ENCODE measurements around the gene PRR30.

Gene PRR30

DNA sequence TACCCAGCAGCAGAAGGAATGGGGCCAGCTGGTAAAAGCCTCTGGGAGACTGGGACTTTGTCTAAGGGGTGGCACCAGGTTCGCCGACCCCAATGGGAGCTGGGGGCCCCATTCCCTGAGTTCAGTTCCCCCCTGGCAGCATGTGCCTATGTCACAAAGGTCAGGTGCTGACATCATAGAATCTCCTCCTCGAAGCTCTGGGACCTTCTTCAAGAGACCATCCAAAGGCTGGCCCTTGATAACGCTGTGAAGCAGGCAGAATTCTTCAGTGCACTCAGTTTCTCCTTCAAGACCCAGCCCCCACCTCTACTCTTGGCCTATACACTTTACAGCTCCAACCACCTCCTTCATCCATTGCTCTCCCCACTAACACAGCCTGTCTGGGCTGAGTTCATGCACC is at the start of gene PRR30:
TSS of gene PRR30 (minus strand) at position 101 of the 400 bp plus-strand sequence. CDS start 1,081 bp downstream, outside the sequence.
- TF ChIP-seq, protein P1, sequence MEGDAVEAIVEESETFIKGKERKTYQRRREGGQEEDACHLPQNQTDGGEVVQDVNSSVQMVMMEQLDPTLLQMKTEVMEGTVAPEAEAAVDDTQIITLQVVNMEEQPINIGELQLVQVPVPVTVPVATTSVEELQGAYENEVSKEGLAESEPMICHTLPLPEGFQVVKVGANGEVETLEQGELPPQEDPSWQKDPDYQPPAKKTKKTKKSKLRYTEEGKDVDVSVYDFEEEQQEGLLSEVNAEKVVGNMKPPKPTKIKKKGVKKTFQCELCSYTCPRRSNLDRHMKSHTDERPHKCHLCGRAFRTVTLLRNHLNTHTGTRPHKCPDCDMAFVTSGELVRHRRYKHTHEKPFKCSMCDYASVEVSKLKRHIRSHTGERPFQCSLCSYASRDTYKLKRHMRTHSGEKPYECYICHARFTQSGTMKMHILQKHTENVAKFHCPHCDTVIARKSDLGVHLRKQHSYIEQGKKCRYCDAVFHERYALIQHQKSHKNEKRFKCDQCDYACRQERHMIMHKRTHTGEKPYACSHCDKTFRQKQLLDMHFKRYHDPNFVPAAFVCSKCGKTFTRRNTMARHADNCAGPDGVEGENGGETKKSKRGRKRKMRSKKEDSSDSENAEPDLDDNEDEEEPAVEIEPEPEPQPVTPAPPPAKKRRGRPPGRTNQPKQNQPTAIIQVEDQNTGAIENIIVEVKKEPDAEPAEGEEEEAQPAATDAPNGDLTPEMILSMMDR (IDR thresholded peaks at IDR 0.05), result no peak
- no peak for DNase-seq (ENCODE audit: low spot score)
- Histone ChIP-seq H3K4me3 (no peak within 1 kb of the TSS), H3K27ac (no peak within 1 kb of the TSS)

DNA sequence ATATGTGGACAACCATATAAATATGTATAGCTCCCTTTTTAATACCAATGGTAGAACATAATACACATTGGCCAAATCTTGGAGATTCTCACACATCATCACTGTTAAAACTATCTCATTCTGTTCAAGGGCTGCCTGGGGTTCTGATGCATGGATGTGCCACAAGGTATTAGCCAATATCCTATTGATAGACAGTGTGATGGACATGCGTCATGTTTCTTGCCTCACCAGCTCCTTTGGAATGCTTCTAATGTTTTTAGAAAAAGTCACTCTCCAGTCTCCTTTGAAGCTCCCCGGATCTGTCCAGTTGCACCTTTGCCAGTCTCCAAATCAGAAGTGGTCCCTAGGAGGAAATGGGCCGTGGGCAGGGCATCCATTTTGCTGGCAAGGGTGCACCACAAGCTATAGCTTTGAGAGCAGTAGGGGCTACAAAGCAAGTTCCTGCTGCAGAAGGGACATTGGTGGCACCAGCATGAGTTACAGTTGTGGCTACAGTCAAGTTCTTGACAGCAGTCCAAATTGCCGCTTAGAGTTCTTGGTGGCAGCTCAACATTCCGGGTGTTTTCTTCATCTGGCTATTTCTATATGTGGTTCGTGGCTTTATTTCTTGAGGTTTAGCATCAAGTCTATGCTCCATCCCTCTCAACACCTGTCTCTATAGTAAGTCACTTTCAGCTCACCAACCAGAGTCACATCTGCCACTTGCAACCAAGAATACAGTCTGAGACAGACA is 47.6 kb upstream of the PRR30 start:
- no peak overlapping the region for H3K4me3 ChIP-seq
- no peak for DNase-seq (ENCODE audit: low spot score)
- TF ChIP-seq, protein P1 (IDR thresholded peaks at IDR 0.05), result no peak
- peak overlapping the region; percentile 61 to 90 for H3K27ac ChIP-seq

DNA sequence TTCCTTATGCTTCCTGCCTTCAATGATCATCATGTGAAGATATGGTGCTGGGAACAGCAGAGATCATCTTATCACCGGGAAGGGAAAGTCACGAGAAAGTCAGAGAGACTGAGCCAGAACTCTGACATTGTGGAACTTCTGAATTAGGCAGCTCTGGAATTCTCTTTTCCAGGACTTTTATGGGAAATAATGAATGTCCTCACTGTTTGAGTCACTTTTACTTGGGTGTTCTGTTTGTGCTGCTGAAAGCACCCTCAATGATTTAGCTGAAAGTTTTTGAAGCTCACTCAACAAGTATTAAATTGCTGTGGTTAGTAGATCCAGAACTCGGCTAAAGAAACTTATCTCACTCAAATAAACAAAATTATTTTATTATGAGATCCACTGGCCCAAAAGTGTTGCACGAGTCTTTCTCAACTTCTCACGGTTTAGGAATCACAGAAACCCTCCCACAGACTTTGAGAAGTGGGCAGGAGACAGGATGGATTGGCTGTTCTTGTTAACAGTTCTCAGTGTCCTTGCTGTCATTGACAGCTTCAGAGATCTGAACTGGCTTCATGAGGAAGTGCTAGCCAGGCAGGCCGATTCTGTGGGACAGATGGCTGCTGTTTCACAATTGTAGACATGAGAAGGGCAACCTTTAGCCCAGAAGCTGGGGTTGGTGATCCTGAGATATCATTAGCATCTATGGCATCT is 46.3 kb upstream of the PRR30 start:
- TF ChIP-seq, protein P1 (IDR thresholded peaks at IDR 0.05), result no peak
- peak overlapping the region; percentile 61 to 90 for H3K27ac ChIP-seq
- H3K4me3 ChIP-seq, result no peak overlapping the region
- DNase-seq (ENCODE audit: low spot score), result no peak

DNA sequence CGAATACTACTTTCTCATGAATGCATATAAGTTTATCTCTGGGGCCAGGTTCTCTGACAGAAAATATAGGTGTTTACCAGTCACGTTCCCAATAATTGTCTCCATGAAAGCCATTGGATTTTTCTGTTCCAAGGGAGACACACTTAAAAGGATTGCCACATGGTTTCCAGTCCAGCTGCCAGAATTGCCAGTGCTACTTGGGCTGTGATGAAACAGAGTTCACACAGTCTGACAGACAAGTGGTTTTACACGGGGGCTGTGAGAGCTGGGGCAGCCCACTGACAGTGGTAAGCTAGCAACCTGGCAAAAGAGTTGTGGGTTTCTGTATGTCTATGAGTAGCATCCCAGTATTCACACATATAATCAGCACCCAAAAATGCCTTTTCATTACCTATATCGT is 44.9 kb upstream of the PRR30 start:
- Histone ChIP-seq H3K4me3 (no peak overlapping the region), H3K27ac (peak overlapping the region; percentile 61 to 90)
- no peak for DNase-seq (ENCODE audit: low spot score)
- TF ChIP-seq, protein P1 (IDR thresholded peaks at IDR 0.05), result no peak

DNA sequence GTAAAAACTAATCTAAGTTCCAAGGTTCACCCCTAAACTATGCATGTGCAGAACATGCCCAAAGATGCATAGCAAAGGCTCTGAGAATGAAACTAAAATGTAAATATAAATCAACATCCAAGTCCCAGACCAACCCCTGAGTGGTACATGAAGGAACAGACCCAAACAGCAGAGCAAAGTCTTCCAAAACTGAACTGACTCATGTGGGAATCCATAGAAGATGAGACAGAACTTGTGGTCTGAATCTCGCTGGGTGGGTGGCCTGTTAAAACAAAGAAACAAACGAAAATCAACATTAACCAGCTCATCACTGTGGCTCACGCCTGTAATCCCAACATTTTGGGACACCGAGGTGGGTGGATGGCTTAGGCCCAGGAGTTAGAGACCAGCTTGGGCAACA is 43.1 kb upstream of the PRR30 start:
- TF ChIP-seq, protein P1 (IDR thresholded peaks at IDR 0.05), result no peak
- peak overlapping the region in 1 of 2 donors; percentile 13 for H3K27ac ChIP-seq

DNA sequence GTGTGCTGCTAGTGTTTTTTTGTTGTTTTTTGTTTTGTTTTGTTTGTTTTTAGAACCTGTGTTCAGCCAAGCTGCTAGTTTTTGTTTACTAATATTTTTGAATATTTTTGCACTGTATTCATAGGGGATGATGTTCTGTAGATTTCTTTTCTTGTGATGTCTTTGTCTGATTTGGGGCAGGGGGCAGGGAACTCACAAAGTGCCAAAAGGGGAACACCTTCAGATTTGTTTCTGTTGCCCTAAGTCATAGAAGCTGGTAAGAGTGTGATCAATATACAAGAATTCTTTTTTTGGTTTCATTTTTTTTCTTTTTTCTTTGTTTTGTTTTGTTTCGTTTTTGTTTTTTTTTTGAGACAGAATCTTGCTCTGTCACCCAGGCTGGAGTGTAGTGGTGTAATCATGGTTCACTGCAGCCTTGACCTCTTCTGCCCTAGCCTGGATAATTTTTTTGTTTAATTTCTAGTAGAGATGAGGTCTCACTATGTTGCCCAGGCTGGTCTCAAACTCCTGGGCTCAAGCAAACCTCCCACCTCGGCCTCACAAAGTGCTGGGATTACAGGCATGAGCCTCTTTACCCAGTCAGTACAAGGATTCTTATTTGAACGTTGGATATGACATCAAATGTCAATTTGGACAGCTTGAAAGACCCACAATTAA is 40.3 kb upstream of the PRR30 start:
- H3K4me3 ChIP-seq, result no peak overlapping the region
- DNase-seq (ENCODE audit: low spot score), result no peak
- TF ChIP-seq, protein P1 (IDR thresholded peaks at IDR 0.05), result no peak
- peak overlapping the region in 1 of 2 donors; percentile 43 for H3K27ac ChIP-seq

More for the DNA sequence above, 43.1 kb upstream of the PRR30 start:
- H3K4me3 ChIP-seq, result no peak overlapping the region
- no peak for DNase-seq (ENCODE audit: low spot score)

All from coronary artery (tissue), 2 donors.